Left ventricle myocardium inferior (tissue), 1 donor: ENCODE results near the gene EIF4A3. TPM values are rescaled to one million over a fixed set of nuclear protein-coding genes. Genes with fewer than 3 reads are reported as not detected.

ENCODE experiments used
- DNase-seq: peaks from one replicate; pipeline ENCODE4 v3.0.0-alpha.2; 2020
- H3K27ac ChIP-seq: fragments of 200-600 bp; replicated peaks from 2 replicates; pipeline ENCODE4 v1.8.0; 2021
- H3K27me3 ChIP-seq: fragments of 200-600 bp; 2 replicates; pipeline ENCODE4 v1.8.0; 2021; ENCODE audit warnings: low read depth
- H3K36me3 ChIP-seq: fragments of 200-600 bp; 2 replicates; pipeline ENCODE4 v1.8.0; 2021
- H3K4me1 ChIP-seq: fragments of 200-600 bp; 2 replicates; pipeline ENCODE4 v1.8.0; 2021
- H3K4me3 ChIP-seq: fragments of 200-600 bp; 2 replicates; pipeline ENCODE4 v1.8.0; 2021; ENCODE audit warnings: mild to moderate bottlenecking, moderate library complexity
- H3K9me3 ChIP-seq: fragments of 200-600 bp; replicated peaks from 2 replicates; pipeline ENCODE4 v1.8.0; 2021
- CTCF ChIP-seq: fragments of 200-600 bp; IDR thresholded peaks from 2 replicates; pipeline ENCODE4 v1.8.0; 2021; ENCODE audit warnings: antibody characterized with exemption, mild to moderate bottlenecking, borderline replicate concordance
- intact Hi-C: fragments of 100-400 bp; cut with micrococcal nuclease; formaldehyde crosslinking; loops from one replicate; pipeline ENCODE4 v1.11.0; 2022
- total RNA-seq: library from RNA; stranded (reverse); fragmentation: NEBNext Ultra II Directional; extraction: Animal tissue kit (Norgen Biotek cat#: 25700); gene quantifications from one replicate; pipeline ENCODE4 v1.2.1, GENCODE V29; 2021
- donor health status: DM: no; HTN: yes; CAD: no; lungs with severe emphysema.

EIF4A3 gene
- total RNA-seq, 1 donor from 2014 or later = 30.0 TPM

- no peak for DNase-seq
- peaks cover 7% of the 10 kb centered on the region for H3K27me3 ChIP-seq
- H3K4me1 ChIP-seq = no peaks in the 10 kb centered on the region
- H3K9me3 ChIP-seq = peaks cover 5% of the 10 kb centered on the region
- no peak overlapping the region for H3K27ac ChIP-seq
- TF ChIP-seq CTCF = no peak
- H3K4me3 ChIP-seq = no peak overlapping the region
- peaks cover 5% of the 10 kb centered on the region for H3K36me3 ChIP-seq
- intact Hi-C loops = no loop called here
Measured at GRCh38 chr17:80119839-80120238, 27.1 kb downstream of the EIF4A3 start.

DNA sequence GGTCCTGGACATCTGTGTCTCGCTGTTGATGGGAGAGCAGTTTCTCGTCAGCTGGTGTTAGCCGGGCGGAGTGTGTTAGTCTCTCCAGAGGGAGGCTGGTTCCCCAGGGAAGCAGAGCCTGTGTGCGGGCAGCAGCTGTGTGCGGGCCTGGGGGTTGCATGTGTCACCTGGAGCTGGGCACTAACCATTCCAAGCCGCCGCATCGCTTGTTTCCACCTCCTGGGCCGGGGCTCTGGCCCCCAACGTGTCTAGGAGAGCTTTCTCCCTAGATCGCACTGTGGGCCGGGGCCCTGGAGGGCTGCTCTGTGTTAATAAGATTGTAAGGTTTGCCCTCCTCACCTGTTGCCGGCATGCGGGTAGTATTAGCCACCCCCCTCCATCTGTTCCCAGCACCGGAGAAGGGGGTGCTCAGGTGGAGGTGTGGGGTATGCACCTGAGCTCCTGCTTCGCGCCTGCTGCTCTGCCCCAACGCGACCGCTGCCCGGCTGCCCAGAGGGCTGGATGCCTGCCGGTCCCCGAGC lies 27.6 kb downstream of the EIF4A3 start:
- Histone ChIP-seq H3K36me3 (peaks cover 5% of the 10 kb centered on the region), H3K27ac (no peak overlapping the region), H3K9me3 (peaks cover 6% of the 10 kb centered on the region), H3K27me3 (peaks cover 2% of the 10 kb centered on the region), H3K4me1 (no peaks in the 10 kb centered on the region), H3K4me3 (no peak overlapping the region)
- no peak for TF ChIP-seq CTCF
- no peak for DNase-seq
- intact Hi-C loops = no loop called here

- H3K27ac ChIP-seq = no peak overlapping the region
- H3K9me3 ChIP-seq = peaks cover 6% of the 10 kb centered on the region
- H3K4me3 ChIP-seq = no peak overlapping the region
- no peak for TF ChIP-seq CTCF
- no peaks in the 10 kb centered on the region for H3K4me1 ChIP-seq
- DNase-seq = no peak
- peaks cover 5% of the 10 kb centered on the region for H3K36me3 ChIP-seq
- intact Hi-C loops = no loop called here
- no peaks in the 10 kb centered on the region for H3K27me3 ChIP-seq
Measured at GRCh38 chr17:80118601-80119270, 28.2 kb downstream of the EIF4A3 start.

DNA sequence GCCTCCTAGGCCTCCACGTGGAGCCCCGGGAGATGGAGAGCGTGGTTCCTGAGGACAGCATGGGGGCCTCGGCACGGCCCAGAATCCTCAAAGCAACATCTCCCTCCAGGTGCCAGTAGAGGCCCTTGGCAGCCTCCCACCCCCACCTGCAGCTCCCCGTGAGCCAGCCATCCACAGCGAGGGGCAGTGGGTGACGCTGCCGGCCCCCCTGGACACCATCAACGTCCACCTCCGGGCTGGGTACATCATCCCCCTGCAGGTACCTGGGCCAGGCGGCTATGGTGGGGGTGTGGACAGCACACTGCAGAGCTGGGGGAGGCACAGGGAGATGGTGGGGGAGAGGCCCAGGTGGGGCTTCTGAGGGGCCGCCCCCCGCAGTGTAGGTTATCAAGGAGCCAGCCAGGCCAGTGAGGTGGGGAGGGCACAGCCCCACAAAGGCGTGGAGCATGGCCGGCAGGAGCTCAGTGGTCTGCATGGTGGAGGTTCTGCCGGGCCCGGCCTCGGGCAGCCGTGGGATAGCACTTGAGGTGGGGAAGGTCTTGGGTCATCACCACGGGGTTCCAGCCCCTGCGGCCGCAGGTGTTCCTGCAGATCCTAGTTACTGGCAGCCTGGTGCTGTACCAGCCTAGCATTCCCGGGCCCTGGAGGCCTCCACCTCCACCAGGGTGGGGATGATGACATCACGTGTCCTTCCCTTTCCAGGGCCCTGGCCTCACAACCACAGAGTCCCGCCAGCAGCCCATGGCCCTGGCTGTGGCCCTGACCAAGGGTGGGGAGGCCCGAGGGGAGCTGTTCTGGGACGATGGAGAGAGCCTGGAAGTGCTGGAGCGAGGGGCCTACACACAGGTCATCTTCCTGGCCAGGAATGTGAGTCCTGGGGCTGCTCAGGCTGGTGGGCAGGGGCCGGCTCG lies 29.2 kb downstream of the EIF4A3 start:
- Histone ChIP-seq H3K36me3 (peaks cover 5% of the 10 kb centered on the region), H3K9me3 (peaks cover 6% of the 10 kb centered on the region), H3K27me3 (no peaks in the 10 kb centered on the region), H3K27ac (no peak overlapping the region), H3K4me3 (no peak overlapping the region), H3K4me1 (no peaks in the 10 kb centered on the region)
- DNase-seq = no peak
- intact Hi-C loops = no loop called here
- no peak for TF ChIP-seq CTCF

GRCh38 chr17:80116921-80117380 lies 30.0 kb downstream of the EIF4A3 start:
- Histone ChIP-seq H3K4me3 (no peak overlapping the region), H3K9me3 (peaks cover 6% of the 10 kb centered on the region), H3K27ac (no peak overlapping the region), H3K4me1 (no peaks in the 10 kb centered on the region), H3K36me3 (peaks cover 5% of the 10 kb centered on the region), H3K27me3 (no peaks in the 10 kb centered on the region)
- no peak for DNase-seq
- no peak for TF ChIP-seq CTCF
- intact Hi-C loops = no loop called here
